SIG-M5 (cell line): ENCODE results near the gene OSCP1.

Source experiments
- DNase-seq: peaks from one replicate; lab custom pipeline; 2025; lab: John Stamatoyannopoulos, UW

Gene OSCP1

GRCh38 chr1:36382669-36383068 is 67.6 kb downstream of the OSCP1 start:
- no peak for DNase-seq

DNA sequence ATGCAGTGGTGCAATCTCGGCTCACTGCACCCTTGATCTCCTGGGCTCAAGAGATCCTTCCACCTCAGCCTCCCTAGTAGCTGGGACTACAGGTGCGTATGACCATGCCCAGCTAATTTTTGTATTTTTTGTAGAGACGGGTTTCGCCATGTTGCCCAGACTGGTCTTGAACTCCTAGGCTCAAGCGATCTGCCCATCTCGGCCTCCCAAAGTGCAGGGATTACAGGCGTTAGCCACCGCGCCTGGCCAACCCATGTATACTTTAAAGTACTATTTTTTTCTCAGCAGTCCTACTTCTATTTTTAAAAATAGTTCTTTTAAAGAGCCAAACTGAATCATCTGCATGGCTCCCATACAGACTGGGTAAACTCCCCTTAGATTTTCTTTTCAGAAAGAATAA is 68.0 kb downstream of the OSCP1 start:
- no peak for DNase-seq

- DNase-seq: no peak
Observed at GRCh38 chr1:36381405-36381804, 68.8 kb downstream of the OSCP1 start.

- no peak for DNase-seq
Observed at GRCh38 chr1:36380782-36381181, 69.5 kb downstream of the OSCP1 start.

DNA sequence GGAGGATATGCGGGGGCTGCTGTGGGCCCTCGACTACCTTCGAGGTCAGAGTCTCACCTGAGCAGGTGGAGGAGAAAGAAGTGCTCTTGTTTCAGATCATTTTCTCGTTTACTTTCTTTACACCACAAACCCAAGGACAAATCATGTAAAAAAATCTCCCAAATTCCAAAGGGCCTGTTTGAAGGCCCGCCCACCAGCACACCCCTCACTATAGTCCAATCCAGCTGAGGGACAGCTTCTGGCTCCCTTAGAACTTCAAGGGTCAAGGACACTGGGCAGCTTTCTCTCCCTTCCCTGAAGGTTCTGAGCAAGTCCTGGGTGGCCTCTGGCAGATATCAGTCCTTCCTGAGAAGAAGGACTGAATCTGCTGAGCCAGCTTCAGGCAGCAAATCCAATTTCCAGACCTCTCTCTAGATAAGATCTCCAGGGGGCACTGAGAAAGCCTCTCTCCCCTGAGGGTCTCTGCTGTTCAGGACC is 70.1 kb downstream of the OSCP1 start:
- DNase-seq: no peak

GRCh38 chr1:36377791-36378492 is 72.3 kb downstream of the OSCP1 start:
- no peak for DNase-seq

DNA sequence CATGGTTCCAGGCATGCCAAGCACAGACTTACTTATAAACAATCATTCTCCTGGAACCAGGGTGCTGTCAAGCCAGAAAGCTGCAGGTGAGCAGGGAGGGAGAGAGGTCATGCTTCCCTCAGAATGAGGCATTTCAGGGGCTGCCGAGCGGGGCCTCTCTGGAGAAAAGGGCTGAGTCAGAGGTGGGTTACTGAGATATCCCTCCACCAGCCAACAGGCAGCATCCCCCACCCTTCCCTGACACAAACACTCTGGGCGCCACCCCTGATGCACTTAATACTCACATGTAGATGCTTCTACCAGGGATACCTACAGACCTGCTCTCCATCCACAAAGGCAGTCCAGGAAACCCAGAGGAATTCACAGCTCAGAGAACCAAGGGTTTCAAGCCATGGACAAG is 77.6 kb downstream of the OSCP1 start:
- DNase-seq: no peak

DNA sequence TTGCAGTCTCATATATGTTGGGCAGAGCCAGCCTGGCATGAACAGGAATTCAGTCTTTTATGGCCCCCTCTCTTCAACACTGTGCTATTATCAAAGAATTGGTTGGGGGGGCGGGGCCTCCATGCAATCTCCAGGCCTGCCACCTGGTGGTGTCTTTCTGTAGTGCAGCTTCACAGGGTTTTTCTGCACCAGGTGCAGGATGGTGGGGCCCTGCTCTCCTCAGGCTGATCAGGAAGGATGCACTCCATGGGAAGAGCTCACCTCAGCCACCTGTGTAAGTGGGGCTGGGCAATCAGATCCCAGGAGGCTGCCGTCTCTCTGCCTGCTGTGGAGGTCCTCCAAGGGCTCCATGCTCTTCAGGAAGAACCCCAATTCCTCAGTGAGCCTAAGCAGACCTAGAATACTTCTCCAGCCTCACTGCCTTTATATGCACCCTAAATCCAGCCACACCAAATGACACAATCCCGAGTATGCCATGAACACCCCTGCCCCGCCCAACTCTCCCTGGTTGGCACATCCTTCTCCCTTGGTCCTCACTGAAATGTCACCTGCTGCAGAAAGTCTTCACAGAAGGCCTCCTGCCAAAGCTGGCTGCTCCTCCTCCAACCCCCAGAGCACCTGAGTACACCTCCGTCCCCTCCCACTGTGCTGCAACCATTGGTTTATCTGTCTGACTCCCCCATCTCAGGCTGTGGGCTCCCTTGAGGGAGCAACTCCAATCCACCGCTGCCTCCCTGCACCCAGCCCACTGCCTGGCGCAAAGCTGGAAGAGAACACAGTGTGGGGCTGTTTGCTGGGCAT is 81.0 kb downstream of the OSCP1 start:
- no peak for DNase-seq
